H9 (cell line): ENCODE results near the gene KRT6A. TPM values are rescaled to one million over a fixed set of nuclear protein-coding genes. Genes with fewer than 3 reads are reported as not detected.

Experiments used
- DNase-seq: peaks from one replicate; pipeline ENCODE4 v3.0.0-alpha.2; 2017
- H2AFZ ChIP-seq: one replicate; pipeline ENCODE4 v1.6.1; 2013; ENCODE audit warnings: mild to moderate bottlenecking, low read length, control low read depth, moderate library complexity
- H2AK5ac ChIP-seq: 2 replicates; pipeline ENCODE4 v1.6.1; 2013; ENCODE audit warnings: low read length, control low read depth, mixed read lengths; ENCODE audit not compliant: insufficient read length
- H2BK120ac ChIP-seq: one replicate; pipeline ENCODE4 v1.6.1; 2013; ENCODE audit warnings: low read depth, mild to moderate bottlenecking, low read length, control low read depth, inconsistent platforms; ENCODE audit not compliant: poor library complexity, severe bottlenecking
- H2BK12ac ChIP-seq: 2 replicates; pipeline ENCODE4 v1.6.1; 2013; ENCODE audit warnings: low read length, control low read depth, mixed read lengths, low read depth; ENCODE audit not compliant: insufficient read length
- H2BK15ac ChIP-seq: 2 replicates; pipeline ENCODE4 v1.6.1; 2013; ENCODE audit warnings: low read depth, low read length, control low read depth
- H2BK20ac ChIP-seq: one replicate; pipeline ENCODE4 v1.6.1; 2013; ENCODE audit warnings: low read depth, mild to moderate bottlenecking, low read length, control low read depth, inconsistent platforms; ENCODE audit not compliant: poor library complexity, severe bottlenecking
- H2BK5ac ChIP-seq: 2 replicates; pipeline ENCODE4 v1.6.1; 2013; ENCODE audit warnings: low read length, control low read depth, mixed read lengths; ENCODE audit not compliant: insufficient read length
- H3K14ac ChIP-seq: 2 replicates; pipeline ENCODE4 v1.6.1; 2013; ENCODE audit warnings: low read length, control low read depth; ENCODE audit not compliant: insufficient read depth
- H3K18ac ChIP-seq: 2 replicates; pipeline ENCODE4 v1.6.1; 2013; ENCODE audit warnings: low read depth, mild to moderate bottlenecking, mixed read lengths, low read length, control low read depth; ENCODE audit not compliant: insufficient read length
- H3K23ac ChIP-seq: 2 replicates; pipeline ENCODE4 v1.6.1; 2013; ENCODE audit warnings: low read length, control low read depth, mixed read lengths, low read depth; ENCODE audit not compliant: insufficient read length
- H3K23me2 ChIP-seq: 2 replicates; pipeline ENCODE4 v1.6.1; 2013; ENCODE audit warnings: low read depth, mild to moderate bottlenecking, mixed read lengths, low read length, control low read depth; ENCODE audit not compliant: insufficient read length, poor library complexity, severe bottlenecking
- H3K27ac ChIP-seq: 2 replicates; pipeline ENCODE4 v1.5.1; 2013; ENCODE audit warnings: low read length, control low read depth, mixed read lengths, low read depth; ENCODE audit not compliant: insufficient read length
- H3K27me3 ChIP-seq: 2 replicates; pipeline ENCODE4 v1.6.1; 2013; ENCODE audit warnings: low read length, control low read depth, inconsistent platforms; ENCODE audit not compliant: insufficient read depth
- H3K4ac ChIP-seq: 2 replicates; pipeline ENCODE4 v1.6.1; 2013; ENCODE audit warnings: low read depth, mild to moderate bottlenecking, control low read depth, inconsistent platforms, low read length, moderate library complexity
- H3K4me1 ChIP-seq: 2 replicates; pipeline ENCODE4 v1.6.1; 2013; ENCODE audit warnings: low read length, control low read depth, inconsistent platforms; ENCODE audit not compliant: insufficient read depth
- H3K4me2 ChIP-seq: 2 replicates; pipeline ENCODE4 v1.6.1; 2013; ENCODE audit warnings: low read length, control low read depth, mixed read lengths; ENCODE audit not compliant: insufficient read length, insufficient read depth
- H3K56ac ChIP-seq: 2 replicates; pipeline ENCODE4 v1.6.1; 2013; ENCODE audit warnings: low read depth, mild to moderate bottlenecking, mixed read lengths, low read length, control low read depth; ENCODE audit not compliant: insufficient read length
- H3K79me1 ChIP-seq: 2 replicates; pipeline ENCODE4 v1.6.1; 2013; ENCODE audit warnings: low read depth, mild to moderate bottlenecking, moderate library complexity, low read length, control low read depth, inconsistent platforms; ENCODE audit not compliant: insufficient read depth, poor library complexity, severe bottlenecking
- H3K79me2 ChIP-seq: 2 replicates; pipeline ENCODE4 v1.6.1; 2013; ENCODE audit warnings: low read length, control low read depth, inconsistent platforms; ENCODE audit not compliant: insufficient read depth
- H3K9ac ChIP-seq: 2 replicates; pipeline ENCODE4 v1.6.1; 2013; ENCODE audit warnings: low read length, control low read depth, mixed read lengths; ENCODE audit not compliant: insufficient read length; ENCODE audit errors: extremely low read depth
- H3K9me3 ChIP-seq: one replicate; pipeline ENCODE4 v1.6.1; 2013; ENCODE audit warnings: low read depth, low read length, inconsistent platforms; ENCODE audit not compliant: control insufficient read depth
- H3T11ph ChIP-seq: one replicate; pipeline ENCODE4 v1.6.1; 2013; ENCODE audit warnings: mild to moderate bottlenecking, low read length, control low read depth, inconsistent platforms
- H4K20me1 ChIP-seq: one replicate; pipeline ENCODE4 v1.6.1; 2013; ENCODE audit not compliant: control insufficient read depth, insufficient read length, insufficient read depth
- H4K5ac ChIP-seq: 2 replicates; pipeline ENCODE4 v1.6.1; 2013; ENCODE audit warnings: low read depth, mild to moderate bottlenecking, mixed read lengths, low read length, control low read depth; ENCODE audit not compliant: insufficient read length
- H4K8ac ChIP-seq: replicated peaks from 2 replicates; pipeline ENCODE4 v1.6.1; 2013; ENCODE audit warnings: low read length, control low read depth, mixed read lengths, low read depth; ENCODE audit not compliant: insufficient read length
- H4K91ac ChIP-seq: 2 replicates; pipeline ENCODE4 v1.6.1; 2013; ENCODE audit warnings: low read depth, mild to moderate bottlenecking, moderate library complexity, mixed read lengths, low read length, control low read depth; ENCODE audit not compliant: insufficient read length
- H3K27ac Mint-ChIP-seq, 3 experiments: 2 replicates in 2 of 3; 3 replicates in 1 of 3; pipeline ENCODE4 v1.8.0; 2020 to 2021; ENCODE audit warnings: mixed read lengths in 3 of 3, mild to moderate bottlenecking in 1 of 3, moderate library complexity in 1 of 3
- H3K27me3 Mint-ChIP-seq: 2 replicates; pipeline ENCODE4 v1.8.0; 2021; ENCODE audit warnings: low read depth, mild to moderate bottlenecking, moderate library complexity, mixed read lengths
- H3K36me3 Mint-ChIP-seq, 3 experiments: 2 replicates in 2 of 3; 3 replicates in 1 of 3; pipeline ENCODE4 v1.8.0; 2020 to 2021; ENCODE audit warnings: low read depth in 3 of 3, mixed read lengths in 3 of 3; ENCODE audit not compliant: insufficient read depth in 1 of 3
- H3K4me1 Mint-ChIP-seq, 2 experiments: 2 replicates each; pipeline ENCODE4 v1.8.0; 2020; ENCODE audit warnings: mixed read lengths in 2 of 2
- H3K4me3 Mint-ChIP-seq, 2 experiments: 2 replicates in 1 of 2; 3 replicates in 1 of 2; pipeline ENCODE4 v1.8.0; 2020 to 2021; ENCODE audit warnings: mild to moderate bottlenecking in 2 of 2, mixed read lengths in 2 of 2, moderate library complexity in 1 of 2
- H3K9me3 Mint-ChIP-seq, 2 experiments: 2 replicates in 1 of 2; 3 replicates in 1 of 2; pipeline ENCODE4 v1.8.0; 2020; ENCODE audit warnings: mild to moderate bottlenecking in 2 of 2, mixed read lengths in 2 of 2, moderate library complexity in 1 of 2
- WGBS: extraction: QIAGEN DNeasy Blood & Tissue Kit; methylation state at CpG from one replicate; pipeline ENCODE4 v1.1.7; 2013; ENCODE audit warnings: missing lambda C conversion rate, low lambda C conversion rate, mixed read lengths; ENCODE audit not compliant: insufficient read length; ENCODE audit errors: extremely low coverage; 5-methylcytosine and 5-hydroxymethylcytosine counted together
- total RNA-seq: library from RNA; stranded (reverse); gene quantifications from 2 replicates; pipeline ENCODE4 v1.2.1, GENCODE V29; 2021
- TF ChIP-seq, protein P1 (sequence below): fragments of 200-600 bp; sonication (generic); conservative IDR thresholded peaks from 3 replicates; pipeline ENCODE4 v1.8.0; 2021; ENCODE audit warnings: antibody characterized with exemption, mild to moderate bottlenecking

KRT6A gene
- total RNA-seq, 1 experiment from 2014 or later, result not detected

DNA sequence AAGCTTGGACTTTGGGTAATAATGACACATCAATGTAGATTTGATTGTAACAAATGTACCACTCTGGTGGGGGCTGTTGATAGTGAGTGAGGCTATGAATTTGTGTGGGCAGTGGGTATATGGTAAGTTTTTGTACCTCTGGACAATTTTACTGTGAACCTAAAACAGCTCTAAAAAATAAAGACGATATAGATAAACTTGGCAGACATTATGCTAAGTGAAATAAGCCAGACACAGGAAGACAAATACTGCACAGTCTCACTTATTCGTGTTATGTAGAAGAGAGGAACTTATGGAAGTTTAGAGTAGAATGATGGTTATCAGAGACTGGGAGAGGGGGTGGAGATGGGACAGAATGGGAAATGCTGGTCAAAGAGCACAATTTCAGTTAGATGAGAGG lies 28.2 kb downstream of the KRT6A start:
- no peak overlapping the region for H3K4me3 Mint-ChIP-seq
- Histone ChIP-seq H3K79me1 (no peaks in the 10 kb centered on the region), H2BK15ac (no peak overlapping the region), H3K27me3 (no peaks in the 10 kb centered on the region), H4K91ac (no peak overlapping the region), H2BK5ac (no peak overlapping the region), H3K23me2 (no peaks in the 10 kb centered on the region), H4K8ac (no peak overlapping the region), H3K27ac (no peak overlapping the region), H3K18ac (no peak overlapping the region), H3K9ac (no peak overlapping the region), H4K5ac (no peak overlapping the region), H2AK5ac (no peak overlapping the region), H2AFZ (no peak overlapping the region), H3T11ph (no peak overlapping the region), H3K23ac (no peak overlapping the region), H3K4me1 (no peaks in the 10 kb centered on the region), H3K56ac (no peak overlapping the region), H2BK20ac (no peak overlapping the region), H3K14ac (no peak overlapping the region), H3K4me2 (no peak overlapping the region), H4K20me1 (no peaks in the 10 kb centered on the region), H3K79me2 (no peaks in the 10 kb centered on the region), H3K4ac (no peak overlapping the region), H2BK12ac (no peak overlapping the region), H3K9me3 (no peaks in the 10 kb centered on the region), H2BK120ac (no peak overlapping the region)
- H3K27me3 Mint-ChIP-seq, result peaks cover 5% of the 10 kb centered on the region
- no CpG with 5 or more reads among the region's 2 CpGs for WGBS
- no peaks in the 10 kb centered on the region for H3K4me1 Mint-ChIP-seq
- H3K36me3 Mint-ChIP-seq, result no peaks in the 10 kb centered on the region; a peak in 1 of 7 replicates
- peaks cover 0 to 5% of the 10 kb centered on the region in 2 experiments; a peak in 3 of 5 replicates for H3K9me3 Mint-ChIP-seq
- TF ChIP-seq, protein P1, sequence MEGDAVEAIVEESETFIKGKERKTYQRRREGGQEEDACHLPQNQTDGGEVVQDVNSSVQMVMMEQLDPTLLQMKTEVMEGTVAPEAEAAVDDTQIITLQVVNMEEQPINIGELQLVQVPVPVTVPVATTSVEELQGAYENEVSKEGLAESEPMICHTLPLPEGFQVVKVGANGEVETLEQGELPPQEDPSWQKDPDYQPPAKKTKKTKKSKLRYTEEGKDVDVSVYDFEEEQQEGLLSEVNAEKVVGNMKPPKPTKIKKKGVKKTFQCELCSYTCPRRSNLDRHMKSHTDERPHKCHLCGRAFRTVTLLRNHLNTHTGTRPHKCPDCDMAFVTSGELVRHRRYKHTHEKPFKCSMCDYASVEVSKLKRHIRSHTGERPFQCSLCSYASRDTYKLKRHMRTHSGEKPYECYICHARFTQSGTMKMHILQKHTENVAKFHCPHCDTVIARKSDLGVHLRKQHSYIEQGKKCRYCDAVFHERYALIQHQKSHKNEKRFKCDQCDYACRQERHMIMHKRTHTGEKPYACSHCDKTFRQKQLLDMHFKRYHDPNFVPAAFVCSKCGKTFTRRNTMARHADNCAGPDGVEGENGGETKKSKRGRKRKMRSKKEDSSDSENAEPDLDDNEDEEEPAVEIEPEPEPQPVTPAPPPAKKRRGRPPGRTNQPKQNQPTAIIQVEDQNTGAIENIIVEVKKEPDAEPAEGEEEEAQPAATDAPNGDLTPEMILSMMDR, result no peak
- no peak overlapping the region for H3K27ac Mint-ChIP-seq
- no peak for DNase-seq
